NCI-H524 treated with DMSO at 0.1 percent for 48 hours (cell line): ENCODE data around the gene ELOVL3.

Source experiments
- DNase-seq: peaks from one replicate; lab custom pipeline; 2025; lab: John Stamatoyannopoulos, UW

ELOVL3 gene

GRCh38 chr10:102255404-102255803 is 29.3 kb downstream of the ELOVL3 start:
- no peak for DNase-seq

GRCh38 chr10:102261196-102261595 is 35.1 kb downstream of the ELOVL3 start:
- DNase-seq: no peak

GRCh38 chr10:102261842-102262241 is 35.7 kb downstream of the ELOVL3 start:
- no peak for DNase-seq

GRCh38 chr10:102262744-102263370 is 36.8 kb downstream of the ELOVL3 start:
- no peak for DNase-seq

- DNase-seq: no peak
These were observed 38.3 kb downstream of the ELOVL3 start for GRCh38 chr10:102264371-102264770.

GRCh38 chr10:102266670-102267069 is 40.6 kb downstream of the ELOVL3 start:
- no peak for DNase-seq

GRCh38 chr10:102267748-102268147 is 41.6 kb downstream of the ELOVL3 start:
- no peak for DNase-seq

GRCh38 chr10:102268375-102268888 is 42.3 kb downstream of the ELOVL3 start:
- no peak for DNase-seq

GRCh38 chr10:102269017-102269416 is 42.9 kb downstream of the ELOVL3 start:
- DNase-seq: no peak

GRCh38 chr10:102274062-102274461 is 48.0 kb downstream of the ELOVL3 start:
- DNase-seq: no peak

GRCh38 chr10:102275343-102275742 is 49.2 kb downstream of the ELOVL3 start:
- no peak for DNase-seq

GRCh38 chr10:102279104-102279503 is 53.0 kb downstream of the ELOVL3 start:
- DNase-seq: no peak
